ENCODE results near the gene EDAR.

EDAR gene

GRCh38 chr2:108967757-108968156 is 21.3 kb downstream of the EDAR start:
- no peak for TF ChIP-seq CTCF (conservative IDR thresholded peaks at IDR 0.05; ENCODE audit: low read depth)
- H3K27ac ChIP-seq = no peak overlapping the region
- ChIA-PET POLR2A (ENCODE audit: low non-redundant PET) (no interaction called here), CTCF (no interaction called here)
- DNase-seq (ENCODE audit: low spot score) = no peak

GRCh38 chr2:108965540-108966289 is 23.3 kb downstream of the EDAR start:
- POLR2A ChIA-PET (ENCODE audit: low non-redundant PET) = no interaction called here
- no peak overlapping the region for H3K27ac ChIP-seq
- no peak for TF ChIP-seq CTCF (conservative IDR thresholded peaks at IDR 0.05; ENCODE audit: low read depth)
- DNase-seq (ENCODE audit: low spot score) = no peak
- CTCF ChIA-PET = no interaction called here

- POLR2A ChIA-PET (ENCODE audit: low non-redundant PET) = no interaction called here
- CTCF ChIA-PET = no interaction called here
- DNase-seq (ENCODE audit: low spot score) = no peak
- no peak overlapping the region for H3K27ac ChIP-seq
- no peak for TF ChIP-seq CTCF (conservative IDR thresholded peaks at IDR 0.05; ENCODE audit: low read depth)
Measured at GRCh38 chr2:108963057-108963456, 26.0 kb downstream of the EDAR start.

- CTCF ChIA-PET = no interaction called here
- POLR2A ChIA-PET (ENCODE audit: low non-redundant PET) = no interaction called here
- no peak for TF ChIP-seq CTCF (conservative IDR thresholded peaks at IDR 0.05; ENCODE audit: low read depth)
- no peak for DNase-seq (ENCODE audit: low spot score)
- H3K27ac ChIP-seq = no peak overlapping the region
Measured at GRCh38 chr2:108961796-108962195, 27.2 kb downstream of the EDAR start.

GRCh38 chr2:108960006-108960405 is 29.0 kb downstream of the EDAR start:
- H3K27ac ChIP-seq = no peak overlapping the region
- POLR2A ChIA-PET (ENCODE audit: low non-redundant PET) = no interaction called here
- CTCF ChIA-PET = interaction anchor here (0.6 to 0.7 kb wide), 2 partner anchors 9 kb away, joined by 3 read pairs; no protein-coding TSS in a partner anchor
- no peak for TF ChIP-seq CTCF (conservative IDR thresholded peaks at IDR 0.05; ENCODE audit: low read depth)
- DNase-seq (ENCODE audit: low spot score) = no peak

- TF ChIP-seq CTCF (conservative IDR thresholded peaks at IDR 0.05; ENCODE audit: low read depth) = no peak
- H3K27ac ChIP-seq = no peak overlapping the region
- DNase-seq (ENCODE audit: low spot score) = peak; percentile 29
- POLR2A ChIA-PET (ENCODE audit: low non-redundant PET) = no interaction called here
- CTCF ChIA-PET = interaction anchor here (2.0 kb wide), 1 partner anchor 31 kb away, joined by 6 read pairs; no protein-coding TSS in a partner anchor
Measured at GRCh38 chr2:108959401-108959800, 29.6 kb downstream of the EDAR start.
